K562 (cell line): ENCODE measurements around the gene GALNT17. TPM values are rescaled to one million over a fixed set of nuclear protein-coding genes. Genes with fewer than 3 reads are reported as not detected.

Experiments
- ATF7 ChIP-seq: fragments of 450-650 bp; IDR thresholded peaks from 2 replicates; pipeline ENCODE4 v1.7.1; 2014; ENCODE audit warnings: mild to moderate bottlenecking, moderate library complexity
- SFPQ ChIP-seq: fragments of 200-400 bp; formaldehyde crosslinking; IDR thresholded peaks from 2 replicates; pipeline ENCODE4 v1.6.1; 2017; ENCODE audit warnings: mild to moderate bottlenecking, low read depth, low read length, moderate library complexity
- SNIP1 ChIP-seq: fragments of 450-650 bp; IDR thresholded peaks from 2 replicates; pipeline ENCODE4 v1.7.1; 2017; ENCODE audit warnings: low read depth, mild to moderate bottlenecking
- STAG1 ChIP-seq: sonication (generic); formaldehyde crosslinking; IDR thresholded peaks from 2 replicates; pipeline ENCODE4 v1.5.0; 2020; ENCODE audit warnings: missing genetic modification reagents, borderline replicate concordance
- polyA plus RNA-seq, 8 experiments: library from polyadenylated mRNA; depleted of rRNA in 4 of 8; stranded (reverse) in 5 of 8; unstranded in 3 of 8; fragments of >200 nt; fragmentation: Nextera tagmentation in 2 of 8; fragmentation: Illumina TruSeq in 1 of 8; extraction: Ambion mirVana in 2 of 8; extraction: Trizol in 1 of 8; gene quantifications; 2 replicates each; pipeline versions ENCODE4 v1.2.1 to v1.2.3, GENCODE V29; 2011 to 2014; ENCODE audit warnings: inconsistent platforms in 1 of 8, missing spikeins in 1 of 8
- total RNA-seq, 7 experiments: library from RNA; depleted of rRNA in 6 of 7; stranded (reverse); fragments of >200 nt in 6 of 7; fragmentation: Illumina TruSeq in 2 of 7; extraction: Trizol in 2 of 7; gene quantifications; 2 replicates each; pipeline versions ENCODE4 v1.2.1 to v1.2.3, GENCODE V29; 2011 to 2021; ENCODE audit warnings: low replicate concordance in 1 of 7
- TF ChIP-seq, protein P1 (sequence below): fragments of 450-650 bp; IDR thresholded peaks from 2 replicates; pipeline ENCODE4 v1.6.1; 2018; ENCODE audit not compliant: partially characterized antibody
- TF ChIP-seq, protein P2 (sequence below): fragments of 450-650 bp; IDR thresholded peaks from 2 replicates; pipeline ENCODE4 v1.7.0; 2016; ENCODE audit warnings: borderline replicate concordance

GALNT17 gene
- total and polyA plus RNA-seq, 9 of the 15 experiments (the other 6 are each of a cell fraction or from before 2014, with no cell fraction given), result not detected

GRCh38 chr7:71538210-71538609 lies 406.3 kb downstream of the GALNT17 start (continued):
- TF ChIP-seq SFPQ, result no peak
- no peak for TF ChIP-seq SNIP1
- TF ChIP-seq, protein P1, sequence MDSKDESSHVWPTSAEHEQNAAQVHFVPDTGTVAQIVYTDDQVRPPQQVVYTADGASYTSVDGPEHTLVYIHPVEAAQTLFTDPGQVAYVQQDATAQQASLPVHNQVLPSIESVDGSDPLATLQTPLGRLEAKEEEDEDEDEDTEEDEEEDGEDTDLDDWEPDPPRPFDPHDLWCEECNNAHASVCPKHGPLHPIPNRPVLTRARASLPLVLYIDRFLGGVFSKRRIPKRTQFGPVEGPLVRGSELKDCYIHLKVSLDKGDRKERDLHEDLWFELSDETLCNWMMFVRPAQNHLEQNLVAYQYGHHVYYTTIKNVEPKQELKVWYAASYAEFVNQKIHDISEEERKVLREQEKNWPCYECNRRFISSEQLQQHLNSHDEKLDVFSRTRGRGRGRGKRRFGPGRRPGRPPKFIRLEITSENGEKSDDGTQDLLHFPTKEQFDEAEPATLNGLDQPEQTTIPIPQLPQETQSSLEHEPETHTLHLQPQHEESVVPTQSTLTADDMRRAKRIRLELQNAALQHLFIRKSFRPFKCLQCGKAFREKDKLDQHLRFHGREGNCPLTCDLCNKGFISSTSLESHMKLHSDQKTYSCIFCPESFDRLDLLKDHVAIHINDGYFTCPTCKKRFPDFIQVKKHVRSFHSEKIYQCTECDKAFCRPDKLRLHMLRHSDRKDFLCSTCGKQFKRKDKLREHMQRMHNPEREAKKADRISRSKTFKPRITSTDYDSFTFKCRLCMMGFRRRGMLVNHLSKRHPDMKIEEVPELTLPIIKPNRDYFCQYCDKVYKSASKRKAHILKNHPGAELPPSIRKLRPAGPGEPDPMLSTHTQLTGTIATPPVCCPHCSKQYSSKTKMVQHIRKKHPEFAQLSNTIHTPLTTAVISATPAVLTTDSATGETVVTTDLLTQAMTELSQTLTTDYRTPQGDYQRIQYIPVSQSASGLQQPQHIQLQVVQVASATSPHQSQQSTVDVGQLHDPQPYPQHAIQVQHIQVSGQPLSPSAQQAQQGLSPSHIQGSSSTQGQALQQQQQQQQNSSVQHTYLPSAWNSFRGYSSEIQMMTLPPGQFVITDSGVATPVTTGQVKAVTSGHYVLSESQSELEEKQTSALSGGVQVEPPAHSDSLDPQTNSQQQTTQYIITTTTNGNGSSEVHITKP, result no peak
- no peak for TF ChIP-seq ATF7
- TF ChIP-seq, protein P2, sequence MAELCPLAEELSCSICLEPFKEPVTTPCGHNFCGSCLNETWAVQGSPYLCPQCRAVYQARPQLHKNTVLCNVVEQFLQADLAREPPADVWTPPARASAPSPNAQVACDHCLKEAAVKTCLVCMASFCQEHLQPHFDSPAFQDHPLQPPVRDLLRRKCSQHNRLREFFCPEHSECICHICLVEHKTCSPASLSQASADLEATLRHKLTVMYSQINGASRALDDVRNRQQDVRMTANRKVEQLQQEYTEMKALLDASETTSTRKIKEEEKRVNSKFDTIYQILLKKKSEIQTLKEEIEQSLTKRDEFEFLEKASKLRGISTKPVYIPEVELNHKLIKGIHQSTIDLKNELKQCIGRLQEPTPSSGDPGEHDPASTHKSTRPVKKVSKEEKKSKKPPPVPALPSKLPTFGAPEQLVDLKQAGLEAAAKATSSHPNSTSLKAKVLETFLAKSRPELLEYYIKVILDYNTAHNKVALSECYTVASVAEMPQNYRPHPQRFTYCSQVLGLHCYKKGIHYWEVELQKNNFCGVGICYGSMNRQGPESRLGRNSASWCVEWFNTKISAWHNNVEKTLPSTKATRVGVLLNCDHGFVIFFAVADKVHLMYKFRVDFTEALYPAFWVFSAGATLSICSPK, result no peak
- TF ChIP-seq STAG1 (CRISPR knock-in tag), result no peak
